Astrocyte (in vitro differentiated cells and primary cell): ENCODE results near the gene TGFB2. TPM values are rescaled to one million over a fixed set of nuclear protein-coding genes. Genes with fewer than 3 reads are reported as not detected.
A peak's percentile ranks its signal among the peaks of the same experiment; 100 is the strongest.

ENCODE experiments used
- DNase-seq: peaks from one replicate; pipeline ENCODE4 v3.0.0-alpha.2; 2010; ENCODE audit warnings: low read depth
- FAIRE-seq: peaks from 2 replicates; lab custom pipeline; 2011; peaks lifted over from hg19 to GRCh38; lab: Jason Lieb, UNC
- H2AFZ ChIP-seq: 2 replicates; pipeline ENCODE4 v1.6.0; 2012; ENCODE audit warnings: low read depth, low read length, inconsistent platforms
- H3K27ac ChIP-seq: 2 replicates; pipeline ENCODE4 v1.5.1; 2011; ENCODE audit warnings: low read depth, low read length, inconsistent platforms
- H3K27me3 ChIP-seq: 2 replicates; pipeline ENCODE4 v1.6.0; 2011; ENCODE audit warnings: low read length, inconsistent platforms; ENCODE audit not compliant: insufficient read depth
- H3K36me3 ChIP-seq: 2 replicates; pipeline ENCODE4 v1.5.1; 2011; ENCODE audit warnings: low read length, inconsistent platforms; ENCODE audit not compliant: insufficient read depth
- H3K4me1 ChIP-seq: 2 replicates; pipeline ENCODE4 v1.5.1; 2011; ENCODE audit warnings: low read length, inconsistent platforms; ENCODE audit not compliant: insufficient read depth
- H3K4me2 ChIP-seq: 2 replicates; pipeline ENCODE4 v1.6.0; 2012; ENCODE audit warnings: low read length, inconsistent platforms
- H3K4me3 ChIP-seq: 2 replicates; pipeline ENCODE4 v1.5.1; 2011; ENCODE audit warnings: low read depth, mild to moderate bottlenecking, low read length, inconsistent platforms; ENCODE audit not compliant: insufficient read depth
- H3K79me2 ChIP-seq: 2 replicates; pipeline ENCODE4 v1.6.0; 2012; ENCODE audit warnings: mild to moderate bottlenecking, low read length, inconsistent platforms; ENCODE audit not compliant: insufficient read depth
- H3K9ac ChIP-seq: 2 replicates; pipeline ENCODE4 v1.6.0; 2012; ENCODE audit warnings: mild to moderate bottlenecking, low read length, inconsistent platforms
- H3K9me3 ChIP-seq: 2 replicates; pipeline ENCODE4 v1.5.1; 2012; ENCODE audit warnings: low read depth, mild to moderate bottlenecking, low read length, inconsistent platforms; ENCODE audit not compliant: insufficient read depth
- H4K20me1 ChIP-seq: 2 replicates; pipeline ENCODE4 v1.6.0; 2012; ENCODE audit warnings: low read length, inconsistent platforms; ENCODE audit not compliant: insufficient read depth
- H3K27ac Mint-ChIP-seq: one replicate; pipeline ENCODE4 v1.8.0; 2021; ENCODE audit warnings: mild to moderate bottlenecking, mixed read lengths; ENCODE audit not compliant: unreplicated experiment
- H3K27me3 Mint-ChIP-seq: one replicate; pipeline ENCODE4 v1.8.0; 2021; ENCODE audit warnings: low read depth, mixed read lengths; ENCODE audit not compliant: unreplicated experiment
- H3K36me3 Mint-ChIP-seq: one replicate; pipeline ENCODE4 v1.8.0; 2021; ENCODE audit warnings: low read depth, mixed read lengths; ENCODE audit not compliant: unreplicated experiment
- H3K4me1 Mint-ChIP-seq: one replicate; pipeline ENCODE4 v1.8.0; 2021; ENCODE audit warnings: low read depth, mixed read lengths; ENCODE audit not compliant: unreplicated experiment
- H3K4me3 Mint-ChIP-seq: one replicate; pipeline ENCODE4 v1.8.0; 2021; ENCODE audit warnings: mild to moderate bottlenecking, moderate library complexity, mixed read lengths; ENCODE audit not compliant: unreplicated experiment
- H3K9me3 Mint-ChIP-seq: one replicate; pipeline ENCODE4 v1.8.0; 2021; ENCODE audit warnings: mild to moderate bottlenecking, mixed read lengths; ENCODE audit not compliant: unreplicated experiment
- EZH2 ChIP-seq: IDR thresholded peaks from 2 replicates; pipeline ENCODE4 v1.6.1; 2012; ENCODE audit warnings: mild to moderate bottlenecking, low read length, inconsistent platforms; ENCODE audit not compliant: insufficient read depth
- total RNA-seq: library from RNA; stranded (reverse); gene quantifications from 2 replicates; pipeline ENCODE4 v1.2.1, GENCODE V29; 2021
- TF ChIP-seq, protein P1 (sequence below): IDR thresholded peaks from 2 replicates; pipeline ENCODE4 v1.5.1; 2011; ENCODE audit warnings: low read depth, mild to moderate bottlenecking, inconsistent platforms, low read length, moderate library complexity; ENCODE audit not compliant: insufficient read depth

Gene TGFB2
- total RNA-seq, 1 donor from 2014 or later: 330 TPM

DNA sequence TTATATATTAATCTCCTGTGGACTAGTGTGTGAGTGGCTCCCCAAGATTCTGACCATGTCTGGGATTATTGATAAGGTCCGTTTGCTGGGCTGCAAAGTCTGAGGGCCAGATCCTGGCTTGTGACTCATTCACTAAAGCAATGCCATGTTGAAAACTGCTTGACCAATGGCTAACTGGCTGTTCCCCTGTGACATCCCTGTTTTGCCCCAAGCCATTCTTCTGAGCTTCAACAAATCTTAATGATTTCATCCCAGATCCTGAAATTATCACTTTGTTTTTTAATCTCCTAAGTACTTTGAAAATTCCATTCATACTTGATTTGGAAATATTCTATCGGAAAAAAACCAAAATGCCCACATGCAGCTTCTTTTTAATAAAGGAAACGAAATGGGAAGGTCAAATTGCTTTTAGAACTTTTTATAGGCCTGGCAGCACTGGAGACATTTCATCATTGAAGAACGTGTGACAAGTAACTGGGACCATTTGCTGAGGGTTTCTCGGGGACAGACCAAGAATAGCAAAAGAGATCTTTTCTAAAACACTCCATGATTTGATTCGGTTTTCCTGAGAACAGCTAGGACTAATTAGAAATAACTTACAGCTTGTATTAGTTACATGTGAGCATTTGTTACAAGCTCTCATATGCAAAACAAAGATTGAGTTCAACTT, 121.3 kb downstream of the TGFB2 start:
- Histone ChIP-seq H3K4me3 (no peak overlapping the region), H3K4me2 (no peak overlapping the region), H3K4me1 (peaks cover 31% of the 10 kb centered on the region), H3K27me3 (no peaks in the 10 kb centered on the region), H3K27ac (peak overlapping the region; percentile 40), H3K9me3 (no peaks in the 10 kb centered on the region), H3K79me2 (no peaks in the 10 kb centered on the region), H3K9ac (no peak overlapping the region), H3K36me3 (no peaks in the 10 kb centered on the region), H4K20me1 (no peaks in the 10 kb centered on the region), H2AFZ (no peak overlapping the region)
- Mint-ChIP-seq H3K27me3 (no peaks in the 10 kb centered on the region), H3K4me1 (peaks cover 15% of the 10 kb centered on the region), H3K9me3 (no peaks in the 10 kb centered on the region), H3K27ac (no peak overlapping the region), H3K36me3 (no peaks in the 10 kb centered on the region), H3K4me3 (no peak overlapping the region)
- DNase-seq (no peak), FAIRE-seq (peak; percentile 75)
- TF ChIP-seq, protein P1, sequence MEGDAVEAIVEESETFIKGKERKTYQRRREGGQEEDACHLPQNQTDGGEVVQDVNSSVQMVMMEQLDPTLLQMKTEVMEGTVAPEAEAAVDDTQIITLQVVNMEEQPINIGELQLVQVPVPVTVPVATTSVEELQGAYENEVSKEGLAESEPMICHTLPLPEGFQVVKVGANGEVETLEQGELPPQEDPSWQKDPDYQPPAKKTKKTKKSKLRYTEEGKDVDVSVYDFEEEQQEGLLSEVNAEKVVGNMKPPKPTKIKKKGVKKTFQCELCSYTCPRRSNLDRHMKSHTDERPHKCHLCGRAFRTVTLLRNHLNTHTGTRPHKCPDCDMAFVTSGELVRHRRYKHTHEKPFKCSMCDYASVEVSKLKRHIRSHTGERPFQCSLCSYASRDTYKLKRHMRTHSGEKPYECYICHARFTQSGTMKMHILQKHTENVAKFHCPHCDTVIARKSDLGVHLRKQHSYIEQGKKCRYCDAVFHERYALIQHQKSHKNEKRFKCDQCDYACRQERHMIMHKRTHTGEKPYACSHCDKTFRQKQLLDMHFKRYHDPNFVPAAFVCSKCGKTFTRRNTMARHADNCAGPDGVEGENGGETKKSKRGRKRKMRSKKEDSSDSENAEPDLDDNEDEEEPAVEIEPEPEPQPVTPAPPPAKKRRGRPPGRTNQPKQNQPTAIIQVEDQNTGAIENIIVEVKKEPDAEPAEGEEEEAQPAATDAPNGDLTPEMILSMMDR: no peak
- no peak for TF ChIP-seq EZH2

GRCh38 chr1:218467101-218468072, 122.3 kb downstream of the TGFB2 start:
- Histone ChIP-seq H3K36me3 (no peaks in the 10 kb centered on the region), H3K9me3 (no peaks in the 10 kb centered on the region), H3K27ac (peak overlapping the region; percentile 53), H2AFZ (no peak overlapping the region), H3K27me3 (no peaks in the 10 kb centered on the region), H4K20me1 (no peaks in the 10 kb centered on the region), H3K4me3 (no peak overlapping the region), H3K4me2 (no peak overlapping the region), H3K79me2 (no peaks in the 10 kb centered on the region), H3K4me1 (peaks cover 28% of the 10 kb centered on the region), H3K9ac (peak overlapping the region; percentile 5)
- H3K27ac Mint-ChIP-seq: no peak overlapping the region
- no peaks in the 10 kb centered on the region for H3K36me3 Mint-ChIP-seq
- H3K4me3 Mint-ChIP-seq: no peak overlapping the region
- FAIRE-seq (peak; percentile 47), DNase-seq (peak; percentile 87)
- no peaks in the 10 kb centered on the region for H3K27me3 Mint-ChIP-seq
- H3K9me3 Mint-ChIP-seq: no peaks in the 10 kb centered on the region
- no peak for TF ChIP-seq EZH2
- TF ChIP-seq, protein P1: no peak
- peaks cover 14% of the 10 kb centered on the region for H3K4me1 Mint-ChIP-seq
